NB4 (cell line): ENCODE results near the gene PIP5K1A.
"Not testable (repeated sequence)": the region's sequence is repeated elsewhere in the genome, so short reads cannot be mapped to it uniquely, and the experiment has no call there.

Experiments
- DNase-seq: peaks from one replicate; pipeline ENCODE4 v3.0.0; 2010; ENCODE audit warnings: low read depth
- H3K4me3 ChIP-seq: one replicate; pipeline ENCODE4 v1.5.1; 2011; ENCODE audit warnings: mild to moderate bottlenecking, low read depth, low read length, moderate library complexity
- CTCF ChIP-seq: IDR thresholded peaks from one replicate; pipeline ENCODE4 v1.5.1; 2012; ENCODE audit warnings: low read depth, low read length
- MAX ChIP-seq: IDR thresholded peaks from 2 replicates; pipeline ENCODE4 v1.6.1; 2011; ENCODE audit warnings: low read depth, low read length
- MYC ChIP-seq: IDR thresholded peaks from 2 replicates; pipeline ENCODE4 v1.6.1; 2011; ENCODE audit warnings: low read depth, low read length
- POLR2A ChIP-seq: IDR thresholded peaks from 2 replicates; pipeline ENCODE4 v1.6.1; 2011; ENCODE audit warnings: mild to moderate bottlenecking; ENCODE audit not compliant: insufficient read length; ENCODE audit errors: extremely low read depth

PIP5K1A gene

GRCh38 chr1:151197863-151198253 is 494 bp upstream of the PIP5K1A start:
- peak overlapping the region; percentile 99 for H3K4me3 ChIP-seq
- TF ChIP-seq MYC (no peak), MAX (no peak), CTCF (no peak), POLR2A (no peak)
- no peak for DNase-seq

GRCh38 chr1:151199873-151200581 is 1.7 kb downstream of the PIP5K1A start:
- peak overlapping the region; percentile 99 for H3K4me3 ChIP-seq
- peak; percentile 47 for DNase-seq
- TF ChIP-seq MYC (no peak), MAX (no peak), CTCF (no peak), POLR2A (no peak)

- H3K4me3 ChIP-seq, DNase-seq: not testable (repeated sequence)
Observed at GRCh38 chr1:151205381-151205965, 7.1 kb downstream of the PIP5K1A start.

- no peak for DNase-seq
- TF ChIP-seq CTCF, result no peak
- TF ChIP-seq POLR2A, result no peak
- no peak for TF ChIP-seq MAX
- TF ChIP-seq MYC, result no peak
- no peak overlapping the region for H3K4me3 ChIP-seq
Observed at GRCh38 chr1:151210830-151211229, 12.5 kb downstream of the PIP5K1A start.

- no peak for DNase-seq
- no peak for TF ChIP-seq MAX
- TF ChIP-seq POLR2A, result no peak
- TF ChIP-seq MYC, result no peak
- no peak for TF ChIP-seq CTCF
- no peak overlapping the region for H3K4me3 ChIP-seq
Observed at GRCh38 chr1:151211972-151212705, 13.8 kb downstream of the PIP5K1A start.

GRCh38 chr1:151213560-151213959 is 15.2 kb downstream of the PIP5K1A start:
- H3K4me3 ChIP-seq, result no peak overlapping the region
- DNase-seq, result no peak
- TF ChIP-seq MYC (no peak), POLR2A (no peak), CTCF (no peak), MAX (no peak)
